Upper lobe of left lung (tissue), 6 donors: Measurements from ENCODE around the gene GRID2IP. TPM values are rescaled to one million over a fixed set of nuclear protein-coding genes. Genes with fewer than 3 reads are reported as not detected.

Source experiments
- ATAC-seq, 2 donors: fragments of 200-7000 bp; cut with Tn5 transposase; one replicate each; pipeline ENCODE4 v1.9.1; 2022; ENCODE audit warnings: mild to moderate bottlenecking in 2 of 2, moderate library complexity in 2 of 2; ENCODE audit not compliant: low FRiP score in 2 of 2
- DNase-seq, 2 donors: peaks; one replicate each; pipeline ENCODE4 v3.0.0-alpha.2; 2019 to 2020
- H3K27ac ChIP-seq, 4 donors: fragments of 200-600 bp; sonication (generic); one replicate each; pipeline ENCODE4 v1.5.1; 2016 to 2019
- H3K27me3 ChIP-seq, 4 donors: fragments of 200-600 bp; sonication (generic); one replicate each; pipeline ENCODE4 v1.5.1; 2017 to 2019
- H3K36me3 ChIP-seq, 4 donors: fragments of 200-600 bp; sonication (generic); one replicate each; pipeline ENCODE4 v1.5.1; 2016 to 2019
- H3K4me1 ChIP-seq, 4 donors: fragments of 200-600 bp; sonication (generic); one replicate each; pipeline ENCODE4 v1.5.1; 2018 to 2019
- H3K4me3 ChIP-seq, 4 donors: fragments of 200-600 bp; sonication (generic); one replicate each; pipeline ENCODE4 v1.5.1; 2017 to 2019; ENCODE audit warnings: mild to moderate bottlenecking in 2 of 4, moderate library complexity in 1 of 4
- H3K9me3 ChIP-seq, 4 donors: fragments of 200-600 bp; sonication (generic); one replicate each; pipeline ENCODE4 v1.5.1; 2018 to 2019
- CTCF ChIP-seq, 6 experiments: fragments of 450-650 bp in 4 of 6; fragments of 200-600 bp in 2 of 6; sonication (generic) in 2 of 6; IDR thresholded peaks; one replicate each; pipeline ENCODE4 v1.5.1; 2016 to 2019; ENCODE audit warnings: antibody characterized with exemption in 6 of 6
- EP300 ChIP-seq, 4 donors: sonication (generic); formaldehyde crosslinking; IDR thresholded peaks; one replicate each; pipeline ENCODE4 v1.5.1; 2017; ENCODE audit warnings: antibody characterized with exemption in 4 of 4, control low read depth in 2 of 4
- POLR2A ChIP-seq, 4 donors: fragments of 450-650 bp; IDR thresholded peaks; one replicate each; pipeline ENCODE4 v1.5.1; 2016 to 2017; ENCODE audit warnings: antibody characterized with exemption in 4 of 4, mild to moderate bottlenecking in 2 of 4
- POLR2AphosphoS5 ChIP-seq, 2 donors: sonication (generic); formaldehyde crosslinking; IDR thresholded peaks; one replicate each; pipeline ENCODE4 v1.5.1; 2017; ENCODE audit warnings: antibody characterized with exemption in 2 of 2
- WGBS, 2 donors: methylation state at CpG; one replicate each; pipeline ENCODE4 v1.1.5; 2017 to 2018; 5-methylcytosine and 5-hydroxymethylcytosine counted together
- total RNA-seq, 6 donors: library from RNA; depleted of rRNA in 4 of 6; stranded (reverse); fragments of >200 nt in 4 of 6; gene quantifications; one replicate each; pipeline versions ENCODE4 v1.1.0 to v1.2.1, GENCODE V29; 2016 to 2021
- donor health status: DM: no; HTN: no; CAD: no; lungs with moderate emphysema.
- donor health status: DM: no; HTN: yes; CAD: no; lungs with severe emphysema.

Gene GRID2IP
- total RNA-seq, 6 donors from 2014 or later = 0.30 to 1.3 (median 0.63) TPM; not detected in 1

GRCh38 chr7:6512892-6513291 is 38.4 kb downstream of the GRID2IP start:
- WGBS, 2 donors = 88 to 94% methylated on average over 5 to 6 of the region's 6 CpGs
- ATAC-seq (no peak), DNase-seq (no peak)
- no peak for TF ChIP-seq POLR2AphosphoS5 (IDR thresholded peaks at IDR 0.05)
- TF ChIP-seq EP300 (IDR thresholded peaks at IDR 0.05) = no peak
- no peak for TF ChIP-seq POLR2A (IDR thresholded peaks at IDR 0.05)
- no peak for TF ChIP-seq CTCF (IDR thresholded peaks at IDR 0.05)
- H3K27ac ChIP-seq = no peak overlapping the region
- no peaks in the 10 kb centered on the region for H3K27me3 ChIP-seq
- H3K36me3 ChIP-seq = no peaks in the 10 kb centered on the region
- no peak overlapping the region for H3K4me3 ChIP-seq
- peaks cover 3 to 6% (median 5%) of the 10 kb centered on the region in 4 donors for H3K4me1 ChIP-seq
- H3K9me3 ChIP-seq = no peaks in the 10 kb centered on the region

GRCh38 chr7:6510476-6511133 is 40.7 kb downstream of the GRID2IP start:
- H3K4me3 ChIP-seq = no peak overlapping the region
- no peaks in the 10 kb centered on the region for H3K4me1 ChIP-seq
- WGBS, 2 donors = 92% methylated on average over 2 to 25 of the region's 26 CpGs
- H3K36me3 ChIP-seq = no peaks in the 10 kb centered on the region
- DNase-seq (no peak), ATAC-seq (no peak)
- TF ChIP-seq POLR2AphosphoS5 (IDR thresholded peaks at IDR 0.05) = no peak
- no peak for TF ChIP-seq POLR2A (IDR thresholded peaks at IDR 0.05)
- no peak for TF ChIP-seq CTCF (IDR thresholded peaks at IDR 0.05)
- no peak for TF ChIP-seq EP300 (IDR thresholded peaks at IDR 0.05)
- no peaks in the 10 kb centered on the region for H3K9me3 ChIP-seq
- H3K27me3 ChIP-seq = no peaks in the 10 kb centered on the region
- no peak overlapping the region for H3K27ac ChIP-seq

- Histone ChIP-seq H3K27ac (no peak overlapping the region), H3K36me3 (no peaks in the 10 kb centered on the region), H3K9me3 (no peaks in the 10 kb centered on the region), H3K4me1 (peaks cover 0 to 8% (median 6%) of the 10 kb centered on the region in 4 donors), H3K27me3 (no peaks in the 10 kb centered on the region), H3K4me3 (no peak overlapping the region)
- 86 to 90% methylated on average over 4 to 21 of the region's 24 CpGs for WGBS, 2 donors
- no peak for DNase-seq
- TF ChIP-seq POLR2AphosphoS5 (IDR thresholded peaks at IDR 0.05) (no peak), CTCF (IDR thresholded peaks at IDR 0.05) (no peak), POLR2A (IDR thresholded peaks at IDR 0.05) (no peak), EP300 (IDR thresholded peaks at IDR 0.05) (no peak)
- ATAC-seq = no peak
Measured at GRCh38 chr7:6508950-6509349, 42.3 kb downstream of the GRID2IP start.

GRCh38 chr7:6508539-6508938 is 42.7 kb downstream of the GRID2IP start:
- TF ChIP-seq POLR2A (IDR thresholded peaks at IDR 0.05) (no peak), POLR2AphosphoS5 (IDR thresholded peaks at IDR 0.05) (no peak), EP300 (IDR thresholded peaks at IDR 0.05) (no peak), CTCF (IDR thresholded peaks at IDR 0.05) (no peak)
- Histone ChIP-seq H3K36me3 (no peaks in the 10 kb centered on the region), H3K4me3 (no peak overlapping the region), H3K27me3 (no peaks in the 10 kb centered on the region), H3K27ac (no peak overlapping the region), H3K9me3 (no peaks in the 10 kb centered on the region), H3K4me1 (peaks cover 0 to 8% (median 6%) of the 10 kb centered on the region in 4 donors)
- no peak for ATAC-seq
- no peak for DNase-seq
- WGBS, 2 donors = 87 to 94% methylated on average over 2 to 6 of the region's 6 CpGs

- Histone ChIP-seq H3K27me3 (no peaks in the 10 kb centered on the region), H3K4me3 (no peak overlapping the region), H3K9me3 (no peaks in the 10 kb centered on the region), H3K27ac (no peak overlapping the region), H3K4me1 (peaks cover 6 to 14% (median 8%) of the 10 kb centered on the region in 4 donors), H3K36me3 (no peaks in the 10 kb centered on the region)
- no peak for ATAC-seq
- no peak for TF ChIP-seq EP300 (IDR thresholded peaks at IDR 0.05)
- TF ChIP-seq CTCF (IDR thresholded peaks at IDR 0.05) = no peak
- no peak for TF ChIP-seq POLR2AphosphoS5 (IDR thresholded peaks at IDR 0.05)
- no peak for TF ChIP-seq POLR2A (IDR thresholded peaks at IDR 0.05)
- 80 to 86% methylated on average over 1 to 10 of the region's 16 CpGs for WGBS, 2 donors
- DNase-seq = no peak
Measured at GRCh38 chr7:6507906-6508305, 43.4 kb downstream of the GRID2IP start.
